WTC11 (cell line): ENCODE measurements around the gene TFDP1. TPM values are rescaled to one million over a fixed set of nuclear protein-coding genes. Genes with fewer than 3 reads are reported as not detected.

ENCODE experiments used
- ATAC-seq: fragments of 200-7000 bp; cut with Tn5 transposase; 2 replicates; pipeline ENCODE4 v1.10.0; 2021; ENCODE audit warnings: mild to moderate bottlenecking, moderate library complexity
- CTCF ChIA-PET: fragments of 300-600 bp; sonication (Branson Sonifier 250); formaldehyde crosslinking; loops from one replicate; lab custom pipeline; 2021; ENCODE audit warnings: antibody characterized with exemption; lab: Charles Lee
- POLR2A ChIA-PET: fragments of 350-600 bp; sonication (Branson Sonifier 250); formaldehyde crosslinking; loops from one replicate; lab custom pipeline; 2021; ENCODE audit warnings: antibody characterized with exemption; lab: Charles Lee
- DNase-seq: peaks from one replicate; pipeline ENCODE4 v3.0.0; 2021; ENCODE audit warnings: low spot score
- H3K27ac Mint-ChIP-seq: 2 replicates; pipeline ENCODE4 v1.8.0; 2021; ENCODE audit warnings: mixed read lengths
- H3K27me3 Mint-ChIP-seq: 2 replicates; pipeline ENCODE4 v1.8.0; 2021; ENCODE audit warnings: low read depth, mild to moderate bottlenecking, moderate library complexity, mixed read lengths
- H3K36me3 Mint-ChIP-seq: 2 replicates; pipeline ENCODE4 v1.8.0; 2021; ENCODE audit warnings: mixed read lengths
- H3K4me1 Mint-ChIP-seq: 2 replicates; pipeline ENCODE4 v1.8.0; 2022; ENCODE audit warnings: mixed read lengths
- H3K4me3 Mint-ChIP-seq: 2 replicates; pipeline ENCODE4 v1.8.0; 2021; ENCODE audit warnings: mild to moderate bottlenecking, moderate library complexity, mixed read lengths
- H3K9me3 Mint-ChIP-seq: 2 replicates; pipeline ENCODE4 v1.8.0; 2021; ENCODE audit warnings: mixed read lengths
- CREB1 ChIP-seq: sonication (generic); formaldehyde crosslinking; IDR thresholded peaks from 2 replicates; pipeline ENCODE4 v1.8.0; 2023; ENCODE audit warnings: mild to moderate bottlenecking, missing genetic modification reagents
- CREM ChIP-seq: sonication (generic); formaldehyde crosslinking; IDR thresholded peaks from 2 replicates; pipeline ENCODE4 v1.8.1; 2022; ENCODE audit warnings: mild to moderate bottlenecking, missing genetic modification reagents, moderate library complexity
- ESRRA ChIP-seq: sonication (generic); formaldehyde crosslinking; IDR thresholded peaks from 2 replicates; pipeline ENCODE4 v1.8.1; 2022; ENCODE audit warnings: mild to moderate bottlenecking, missing genetic modification reagents, borderline replicate concordance
- GRHL2 ChIP-seq: fragments of 250-450 bp; sonication (Bioruptor Pico); IDR thresholded peaks from 2 replicates; pipeline ENCODE4 v1.8.0; 2022; ENCODE audit warnings: mild to moderate bottlenecking, moderate library complexity; ENCODE audit not compliant: insufficient replicate concordance, severe bottlenecking
- JUN ChIP-seq: sonication (generic); formaldehyde crosslinking; IDR thresholded peaks from 2 replicates; pipeline ENCODE4 v1.8.0; 2023; ENCODE audit warnings: mild to moderate bottlenecking, missing genetic modification reagents
- MXD4 ChIP-seq: fragments of 250-450 bp; sonication (Bioruptor Pico); IDR thresholded peaks from 2 replicates; pipeline ENCODE4 v1.8.0; 2021; ENCODE audit warnings: mild to moderate bottlenecking, moderate library complexity, borderline replicate concordance
- MYBL2 ChIP-seq: sonication (generic); formaldehyde crosslinking; IDR thresholded peaks from 2 replicates; pipeline ENCODE4 v1.8.1; 2023; ENCODE audit warnings: mild to moderate bottlenecking, moderate library complexity, missing genetic modification reagents
- NR2C2 ChIP-seq: sonication (generic); formaldehyde crosslinking; IDR thresholded peaks from 2 replicates; pipeline ENCODE4 v1.8.0; 2022; ENCODE audit warnings: mild to moderate bottlenecking, missing genetic modification reagents
- NR3C1 ChIP-seq: sonication (generic); formaldehyde crosslinking; conservative IDR thresholded peaks from 2 replicates; pipeline ENCODE4 v1.8.1; 2023; ENCODE audit warnings: low read depth, mild to moderate bottlenecking, missing genetic modification reagents
- RORB ChIP-seq: fragments of 250-450 bp; sonication (Bioruptor Pico); IDR thresholded peaks from 2 replicates; pipeline ENCODE4 v1.9.0; 2021; ENCODE audit warnings: mild to moderate bottlenecking
- SMAD3 ChIP-seq: sonication (generic); formaldehyde crosslinking; IDR thresholded peaks from 2 replicates; pipeline ENCODE4 v1.8.0; 2022; ENCODE audit warnings: missing genetic modification reagents, mild to moderate bottlenecking, borderline replicate concordance
- ZNF219 ChIP-seq: sonication (generic); formaldehyde crosslinking; IDR thresholded peaks from 2 replicates; pipeline ENCODE4 v1.8.0; 2023; ENCODE audit warnings: missing genetic modification reagents, mild to moderate bottlenecking, borderline replicate concordance
- total RNA-seq: library from RNA; stranded (reverse); gene quantifications from 3 replicates; pipeline ENCODE4 v1.2.3, GENCODE V29; 2021
- TF ChIP-seq, protein P1 (sequence below): fragments of 250-450 bp; sonication (Bioruptor Pico); IDR thresholded peaks from 2 replicates; pipeline ENCODE4 v1.9.0; 2021; ENCODE audit warnings: mild to moderate bottlenecking, borderline replicate concordance
- TF ChIP-seq, protein P2 (sequence below): sonication (generic); formaldehyde crosslinking; IDR thresholded peaks from 2 replicates; pipeline ENCODE4 v1.8.0; 2023; ENCODE audit warnings: mild to moderate bottlenecking, missing genetic modification reagents
- TF ChIP-seq, protein P3 (sequence below): fragments of 250-450 bp; sonication (Bioruptor Pico); IDR thresholded peaks from 2 replicates; pipeline ENCODE4 v1.9.0; 2021; ENCODE audit warnings: mild to moderate bottlenecking
- TF ChIP-seq, protein P4 (sequence below): fragments of 250-450 bp; sonication (Bioruptor Pico); IDR thresholded peaks from 2 replicates; pipeline ENCODE4 v1.9.0; 2021; ENCODE audit warnings: mild to moderate bottlenecking
- TF ChIP-seq, protein P5 (sequence below): sonication (generic); formaldehyde crosslinking; conservative IDR thresholded peaks from 2 replicates; pipeline ENCODE4 v1.8.1; 2022; ENCODE audit warnings: mild to moderate bottlenecking, missing genetic modification reagents
- TF ChIP-seq, protein P6 (sequence below): sonication (generic); formaldehyde crosslinking; conservative IDR thresholded peaks from 2 replicates; pipeline ENCODE4 v1.8.1; 2023; ENCODE audit warnings: mild to moderate bottlenecking, low read depth, missing genetic modification reagents, moderate library complexity
- TF ChIP-seq, protein P7 (sequence below): sonication (generic); formaldehyde crosslinking; IDR thresholded peaks from 2 replicates; pipeline ENCODE4 v1.8.0; 2022; ENCODE audit warnings: mild to moderate bottlenecking, missing genetic modification reagents

The TFDP1 gene
- total RNA-seq, 1 experiment from 2014 or later = 61.2 TPM

DNA sequence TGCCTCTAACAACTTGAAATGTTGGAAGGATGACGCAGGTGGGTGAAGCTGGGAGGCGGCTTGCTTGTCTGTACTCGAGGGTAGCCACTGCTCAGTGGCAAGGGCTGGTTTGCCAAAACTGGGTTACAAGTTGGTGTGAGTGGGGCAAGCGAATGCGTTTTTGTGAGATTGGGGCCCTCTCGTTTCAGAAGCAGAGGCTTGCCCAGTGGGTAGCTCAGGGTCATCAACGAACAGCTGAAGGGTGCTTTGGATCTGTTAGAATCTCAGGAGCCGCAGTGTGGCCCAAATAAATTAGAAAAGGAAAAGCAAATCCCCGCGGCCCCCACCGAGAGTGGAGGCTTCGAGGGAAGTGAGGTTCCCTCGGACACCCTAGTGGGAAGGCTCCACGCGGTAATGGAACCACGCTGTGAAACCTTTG is 66.2 kb downstream of the TFDP1 start:
- no peak overlapping the region for H3K27ac Mint-ChIP-seq
- ATAC-seq (no peak), DNase-seq (no peak)
- TF ChIP-seq, protein P1, sequence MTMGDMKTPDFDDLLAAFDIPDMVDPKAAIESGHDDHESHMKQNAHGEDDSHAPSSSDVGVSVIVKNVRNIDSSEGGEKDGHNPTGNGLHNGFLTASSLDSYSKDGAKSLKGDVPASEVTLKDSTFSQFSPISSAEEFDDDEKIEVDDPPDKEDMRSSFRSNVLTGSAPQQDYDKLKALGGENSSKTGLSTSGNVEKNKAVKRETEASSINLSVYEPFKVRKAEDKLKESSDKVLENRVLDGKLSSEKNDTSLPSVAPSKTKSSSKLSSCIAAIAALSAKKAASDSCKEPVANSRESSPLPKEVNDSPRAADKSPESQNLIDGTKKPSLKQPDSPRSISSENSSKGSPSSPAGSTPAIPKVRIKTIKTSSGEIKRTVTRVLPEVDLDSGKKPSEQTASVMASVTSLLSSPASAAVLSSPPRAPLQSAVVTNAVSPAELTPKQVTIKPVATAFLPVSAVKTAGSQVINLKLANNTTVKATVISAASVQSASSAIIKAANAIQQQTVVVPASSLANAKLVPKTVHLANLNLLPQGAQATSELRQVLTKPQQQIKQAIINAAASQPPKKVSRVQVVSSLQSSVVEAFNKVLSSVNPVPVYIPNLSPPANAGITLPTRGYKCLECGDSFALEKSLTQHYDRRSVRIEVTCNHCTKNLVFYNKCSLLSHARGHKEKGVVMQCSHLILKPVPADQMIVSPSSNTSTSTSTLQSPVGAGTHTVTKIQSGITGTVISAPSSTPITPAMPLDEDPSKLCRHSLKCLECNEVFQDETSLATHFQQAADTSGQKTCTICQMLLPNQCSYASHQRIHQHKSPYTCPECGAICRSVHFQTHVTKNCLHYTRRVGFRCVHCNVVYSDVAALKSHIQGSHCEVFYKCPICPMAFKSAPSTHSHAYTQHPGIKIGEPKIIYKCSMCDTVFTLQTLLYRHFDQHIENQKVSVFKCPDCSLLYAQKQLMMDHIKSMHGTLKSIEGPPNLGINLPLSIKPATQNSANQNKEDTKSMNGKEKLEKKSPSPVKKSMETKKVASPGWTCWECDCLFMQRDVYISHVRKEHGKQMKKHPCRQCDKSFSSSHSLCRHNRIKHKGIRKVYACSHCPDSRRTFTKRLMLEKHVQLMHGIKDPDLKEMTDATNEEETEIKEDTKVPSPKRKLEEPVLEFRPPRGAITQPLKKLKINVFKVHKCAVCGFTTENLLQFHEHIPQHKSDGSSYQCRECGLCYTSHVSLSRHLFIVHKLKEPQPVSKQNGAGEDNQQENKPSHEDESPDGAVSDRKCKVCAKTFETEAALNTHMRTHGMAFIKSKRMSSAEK (CRISPR knock-in tag) = no peak
- TF ChIP-seq, protein P2, sequence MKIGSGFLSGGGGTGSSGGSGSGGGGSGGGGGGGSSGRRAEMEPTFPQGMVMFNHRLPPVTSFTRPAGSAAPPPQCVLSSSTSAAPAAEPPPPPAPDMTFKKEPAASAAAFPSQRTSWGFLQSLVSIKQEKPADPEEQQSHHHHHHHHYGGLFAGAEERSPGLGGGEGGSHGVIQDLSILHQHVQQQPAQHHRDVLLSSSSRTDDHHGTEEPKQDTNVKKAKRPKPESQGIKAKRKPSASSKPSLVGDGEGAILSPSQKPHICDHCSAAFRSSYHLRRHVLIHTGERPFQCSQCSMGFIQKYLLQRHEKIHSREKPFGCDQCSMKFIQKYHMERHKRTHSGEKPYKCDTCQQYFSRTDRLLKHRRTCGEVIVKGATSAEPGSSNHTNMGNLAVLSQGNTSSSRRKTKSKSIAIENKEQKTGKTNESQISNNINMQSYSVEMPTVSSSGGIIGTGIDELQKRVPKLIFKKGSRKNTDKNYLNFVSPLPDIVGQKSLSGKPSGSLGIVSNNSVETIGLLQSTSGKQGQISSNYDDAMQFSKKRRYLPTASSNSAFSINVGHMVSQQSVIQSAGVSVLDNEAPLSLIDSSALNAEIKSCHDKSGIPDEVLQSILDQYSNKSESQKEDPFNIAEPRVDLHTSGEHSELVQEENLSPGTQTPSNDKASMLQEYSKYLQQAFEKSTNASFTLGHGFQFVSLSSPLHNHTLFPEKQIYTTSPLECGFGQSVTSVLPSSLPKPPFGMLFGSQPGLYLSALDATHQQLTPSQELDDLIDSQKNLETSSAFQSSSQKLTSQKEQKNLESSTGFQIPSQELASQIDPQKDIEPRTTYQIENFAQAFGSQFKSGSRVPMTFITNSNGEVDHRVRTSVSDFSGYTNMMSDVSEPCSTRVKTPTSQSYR = no peak
- TF ChIP-seq, protein P3, sequence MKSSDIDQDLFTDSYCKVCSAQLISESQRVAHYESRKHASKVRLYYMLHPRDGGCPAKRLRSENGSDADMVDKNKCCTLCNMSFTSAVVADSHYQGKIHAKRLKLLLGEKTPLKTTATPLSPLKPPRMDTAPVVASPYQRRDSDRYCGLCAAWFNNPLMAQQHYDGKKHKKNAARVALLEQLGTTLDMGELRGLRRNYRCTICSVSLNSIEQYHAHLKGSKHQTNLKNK (CRISPR knock-in tag) = no peak
- CTCF ChIA-PET = interaction anchor here (0.8 kb wide), 1 partner anchor 240 kb away, joined by 3 read pairs; no protein-coding TSS in a partner anchor
- H3K36me3 Mint-ChIP-seq = no peaks in the 10 kb centered on the region
- POLR2A ChIA-PET = no interaction called here
- no peak overlapping the region for H3K4me3 Mint-ChIP-seq
- no peaks in the 10 kb centered on the region for H3K9me3 Mint-ChIP-seq
- no peaks in the 10 kb centered on the region for H3K27me3 Mint-ChIP-seq
- no peaks in the 10 kb centered on the region; the same call in 1 of the 2 replicates for H3K4me1 Mint-ChIP-seq

DNA sequence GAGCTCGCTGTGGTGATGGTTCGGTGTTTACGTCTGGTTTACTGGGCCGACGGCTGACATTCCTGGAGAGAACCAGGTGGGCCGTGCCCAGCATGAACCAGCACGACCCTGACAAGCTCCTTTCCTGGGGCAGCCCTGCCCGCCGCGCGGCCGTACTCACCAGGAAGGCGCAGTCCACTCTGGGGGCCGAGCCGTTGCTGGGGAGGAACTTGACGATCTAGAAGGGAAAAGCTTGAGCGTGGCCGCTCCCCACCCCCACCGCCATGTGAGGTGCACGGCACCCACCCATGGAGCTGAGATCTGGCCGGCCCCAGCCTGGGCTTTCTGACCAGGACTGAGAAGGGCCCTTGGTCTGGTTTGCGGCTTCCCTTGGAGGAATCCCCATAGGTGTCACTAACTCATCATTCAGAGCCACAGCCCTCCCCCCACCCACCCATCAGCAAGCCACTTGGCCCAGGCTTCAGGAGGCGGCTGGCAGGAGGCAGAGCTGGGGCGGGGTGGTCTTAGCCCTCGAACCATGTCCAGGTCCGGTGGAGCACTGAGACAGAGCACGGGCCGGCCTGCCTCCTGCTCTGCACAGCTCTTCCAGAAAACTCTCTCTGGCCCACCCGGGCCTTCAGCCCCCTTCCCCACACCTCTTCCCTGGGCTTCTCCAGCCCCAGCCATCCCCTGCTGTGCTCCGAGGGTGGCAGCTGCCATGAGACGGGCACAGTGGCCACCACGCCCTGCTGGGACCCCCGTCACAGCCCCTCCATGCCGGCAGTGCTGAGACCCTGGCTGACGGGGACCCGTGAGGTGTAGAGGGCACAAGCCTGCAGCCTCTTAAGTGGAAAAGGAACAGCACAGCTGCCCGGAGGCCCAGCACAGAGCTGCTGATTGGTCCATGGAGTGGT is 67.2 kb downstream of the TFDP1 start:
- ATAC-seq = no peak
- no peak overlapping the region for H3K27ac Mint-ChIP-seq
- H3K4me1 Mint-ChIP-seq = no peaks in the 10 kb centered on the region; the same call in 1 of the 2 replicates
- H3K4me3 Mint-ChIP-seq = no peak overlapping the region
- CTCF ChIA-PET = interaction anchor here (0.6 to 0.9 kb wide), 2 partner anchors 31 to 150 kb away, joined by 3 to 4 read pairs; no protein-coding TSS in a partner anchor
- TF ChIP-seq MYBL2 (CRISPR knock-in tag) = no peak
- TF ChIP-seq SMAD3 = no peak
- TF ChIP-seq, protein P4, sequence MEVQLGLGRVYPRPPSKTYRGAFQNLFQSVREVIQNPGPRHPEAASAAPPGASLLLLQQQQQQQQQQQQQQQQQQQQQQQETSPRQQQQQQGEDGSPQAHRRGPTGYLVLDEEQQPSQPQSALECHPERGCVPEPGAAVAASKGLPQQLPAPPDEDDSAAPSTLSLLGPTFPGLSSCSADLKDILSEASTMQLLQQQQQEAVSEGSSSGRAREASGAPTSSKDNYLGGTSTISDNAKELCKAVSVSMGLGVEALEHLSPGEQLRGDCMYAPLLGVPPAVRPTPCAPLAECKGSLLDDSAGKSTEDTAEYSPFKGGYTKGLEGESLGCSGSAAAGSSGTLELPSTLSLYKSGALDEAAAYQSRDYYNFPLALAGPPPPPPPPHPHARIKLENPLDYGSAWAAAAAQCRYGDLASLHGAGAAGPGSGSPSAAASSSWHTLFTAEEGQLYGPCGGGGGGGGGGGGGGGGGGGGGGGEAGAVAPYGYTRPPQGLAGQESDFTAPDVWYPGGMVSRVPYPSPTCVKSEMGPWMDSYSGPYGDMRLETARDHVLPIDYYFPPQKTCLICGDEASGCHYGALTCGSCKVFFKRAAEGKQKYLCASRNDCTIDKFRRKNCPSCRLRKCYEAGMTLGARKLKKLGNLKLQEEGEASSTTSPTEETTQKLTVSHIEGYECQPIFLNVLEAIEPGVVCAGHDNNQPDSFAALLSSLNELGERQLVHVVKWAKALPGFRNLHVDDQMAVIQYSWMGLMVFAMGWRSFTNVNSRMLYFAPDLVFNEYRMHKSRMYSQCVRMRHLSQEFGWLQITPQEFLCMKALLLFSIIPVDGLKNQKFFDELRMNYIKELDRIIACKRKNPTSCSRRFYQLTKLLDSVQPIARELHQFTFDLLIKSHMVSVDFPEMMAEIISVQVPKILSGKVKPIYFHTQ = no peak
- TF ChIP-seq RORB (CRISPR knock-in tag) = no peak
- TF ChIP-seq, protein P5, sequence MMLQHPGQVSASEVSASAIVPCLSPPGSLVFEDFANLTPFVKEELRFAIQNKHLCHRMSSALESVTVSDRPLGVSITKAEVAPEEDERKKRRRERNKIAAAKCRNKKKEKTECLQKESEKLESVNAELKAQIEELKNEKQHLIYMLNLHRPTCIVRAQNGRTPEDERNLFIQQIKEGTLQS = no peak
- TF ChIP-seq NR3C1 (CRISPR knock-in tag) = no peak
- no peak for TF ChIP-seq GRHL2 (CRISPR knock-in tag)
- no peak for TF ChIP-seq NR2C2 (CRISPR knock-in tag)
- TF ChIP-seq, protein P6, sequence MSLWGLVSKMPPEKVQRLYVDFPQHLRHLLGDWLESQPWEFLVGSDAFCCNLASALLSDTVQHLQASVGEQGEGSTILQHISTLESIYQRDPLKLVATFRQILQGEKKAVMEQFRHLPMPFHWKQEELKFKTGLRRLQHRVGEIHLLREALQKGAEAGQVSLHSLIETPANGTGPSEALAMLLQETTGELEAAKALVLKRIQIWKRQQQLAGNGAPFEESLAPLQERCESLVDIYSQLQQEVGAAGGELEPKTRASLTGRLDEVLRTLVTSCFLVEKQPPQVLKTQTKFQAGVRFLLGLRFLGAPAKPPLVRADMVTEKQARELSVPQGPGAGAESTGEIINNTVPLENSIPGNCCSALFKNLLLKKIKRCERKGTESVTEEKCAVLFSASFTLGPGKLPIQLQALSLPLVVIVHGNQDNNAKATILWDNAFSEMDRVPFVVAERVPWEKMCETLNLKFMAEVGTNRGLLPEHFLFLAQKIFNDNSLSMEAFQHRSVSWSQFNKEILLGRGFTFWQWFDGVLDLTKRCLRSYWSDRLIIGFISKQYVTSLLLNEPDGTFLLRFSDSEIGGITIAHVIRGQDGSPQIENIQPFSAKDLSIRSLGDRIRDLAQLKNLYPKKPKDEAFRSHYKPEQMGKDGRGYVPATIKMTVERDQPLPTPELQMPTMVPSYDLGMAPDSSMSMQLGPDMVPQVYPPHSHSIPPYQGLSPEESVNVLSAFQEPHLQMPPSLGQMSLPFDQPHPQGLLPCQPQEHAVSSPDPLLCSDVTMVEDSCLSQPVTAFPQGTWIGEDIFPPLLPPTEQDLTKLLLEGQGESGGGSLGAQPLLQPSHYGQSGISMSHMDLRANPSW (CRISPR knock-in tag) = no peak
- no peak for TF ChIP-seq CREB1 (CRISPR knock-in tag)
- no peak for TF ChIP-seq ZNF219 (CRISPR knock-in tag)
- TF ChIP-seq, protein P7, sequence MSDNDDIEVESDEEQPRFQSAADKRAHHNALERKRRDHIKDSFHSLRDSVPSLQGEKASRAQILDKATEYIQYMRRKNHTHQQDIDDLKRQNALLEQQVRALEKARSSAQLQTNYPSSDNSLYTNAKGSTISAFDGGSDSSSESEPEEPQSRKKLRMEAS (CRISPR knock-in tag) = no peak
- TF ChIP-seq ESRRA = no peak
- no peak for TF ChIP-seq MXD4 (CRISPR knock-in tag)
- no peak for TF ChIP-seq CREM (CRISPR knock-in tag)
- TF ChIP-seq JUN (CRISPR knock-in tag) = no peak
- peak; percentile 9 for DNase-seq
- H3K36me3 Mint-ChIP-seq = no peaks in the 10 kb centered on the region
- no peaks in the 10 kb centered on the region for H3K27me3 Mint-ChIP-seq
- H3K9me3 Mint-ChIP-seq = no peaks in the 10 kb centered on the region
- POLR2A ChIA-PET = no interaction called here
